Measurements from ENCODE around the gene PDCL2. TPM values are rescaled to one million over a fixed set of nuclear protein-coding genes. Genes with fewer than 3 reads are reported as not detected.

The PDCL2 gene
- total RNA-seq, 1 donor from 2014 or later, result not detected

DNA sequence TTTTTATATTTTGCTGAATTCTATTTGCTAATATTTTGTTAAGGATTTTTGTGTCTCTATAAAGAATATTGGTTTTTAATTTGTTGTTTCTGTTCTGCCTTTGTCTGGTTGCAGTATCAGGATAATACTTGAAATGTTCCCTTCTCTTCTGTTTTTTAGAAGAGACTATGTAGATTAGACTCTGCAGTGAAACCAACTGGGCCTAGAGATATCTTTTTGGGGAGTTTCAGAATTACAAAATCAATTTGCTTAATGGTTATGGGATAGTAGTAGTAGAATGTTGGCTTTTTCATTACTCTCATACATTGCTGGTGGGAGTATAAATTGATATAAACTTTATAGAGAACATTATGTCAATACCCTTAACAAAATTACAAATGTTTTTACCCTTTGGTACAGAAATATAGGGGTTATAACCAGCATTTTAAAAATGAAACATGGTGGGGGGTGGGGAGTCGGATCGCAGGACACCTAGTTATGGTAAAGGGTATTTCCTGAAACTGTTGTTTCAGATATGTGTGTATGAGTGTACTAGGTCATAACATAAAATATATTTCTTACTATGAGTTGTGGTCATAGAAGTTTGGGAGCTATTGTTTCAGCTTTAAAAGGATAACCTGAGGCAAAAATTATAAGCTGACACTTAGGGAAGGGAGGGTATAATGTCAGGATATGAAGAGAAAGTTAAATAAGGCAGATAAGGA lies 74.4 kb downstream of the PDCL2 start:
- Mint-ChIP-seq H3K27me3 (ENCODE audit: unreplicated experiment) (no peaks in the 10 kb centered on the region), H3K36me3 (ENCODE audit: unreplicated experiment) (no peaks in the 10 kb centered on the region), H3K4me3 (ENCODE audit: unreplicated experiment) (no peak overlapping the region), H3K27ac (ENCODE audit: unreplicated experiment) (no peak overlapping the region), H3K9me3 (ENCODE audit: unreplicated experiment) (peaks cover 5% of the 10 kb centered on the region), H3K4me1 (ENCODE audit: unreplicated experiment) (peaks cover 8% of the 10 kb centered on the region)
- TF ChIP-seq, protein P1, sequence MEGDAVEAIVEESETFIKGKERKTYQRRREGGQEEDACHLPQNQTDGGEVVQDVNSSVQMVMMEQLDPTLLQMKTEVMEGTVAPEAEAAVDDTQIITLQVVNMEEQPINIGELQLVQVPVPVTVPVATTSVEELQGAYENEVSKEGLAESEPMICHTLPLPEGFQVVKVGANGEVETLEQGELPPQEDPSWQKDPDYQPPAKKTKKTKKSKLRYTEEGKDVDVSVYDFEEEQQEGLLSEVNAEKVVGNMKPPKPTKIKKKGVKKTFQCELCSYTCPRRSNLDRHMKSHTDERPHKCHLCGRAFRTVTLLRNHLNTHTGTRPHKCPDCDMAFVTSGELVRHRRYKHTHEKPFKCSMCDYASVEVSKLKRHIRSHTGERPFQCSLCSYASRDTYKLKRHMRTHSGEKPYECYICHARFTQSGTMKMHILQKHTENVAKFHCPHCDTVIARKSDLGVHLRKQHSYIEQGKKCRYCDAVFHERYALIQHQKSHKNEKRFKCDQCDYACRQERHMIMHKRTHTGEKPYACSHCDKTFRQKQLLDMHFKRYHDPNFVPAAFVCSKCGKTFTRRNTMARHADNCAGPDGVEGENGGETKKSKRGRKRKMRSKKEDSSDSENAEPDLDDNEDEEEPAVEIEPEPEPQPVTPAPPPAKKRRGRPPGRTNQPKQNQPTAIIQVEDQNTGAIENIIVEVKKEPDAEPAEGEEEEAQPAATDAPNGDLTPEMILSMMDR (IDR thresholded peaks at IDR 0.05), result no peak
- DNase-seq (ENCODE audit: extremely low spot score, unreplicated experiment), result no peak

DNA sequence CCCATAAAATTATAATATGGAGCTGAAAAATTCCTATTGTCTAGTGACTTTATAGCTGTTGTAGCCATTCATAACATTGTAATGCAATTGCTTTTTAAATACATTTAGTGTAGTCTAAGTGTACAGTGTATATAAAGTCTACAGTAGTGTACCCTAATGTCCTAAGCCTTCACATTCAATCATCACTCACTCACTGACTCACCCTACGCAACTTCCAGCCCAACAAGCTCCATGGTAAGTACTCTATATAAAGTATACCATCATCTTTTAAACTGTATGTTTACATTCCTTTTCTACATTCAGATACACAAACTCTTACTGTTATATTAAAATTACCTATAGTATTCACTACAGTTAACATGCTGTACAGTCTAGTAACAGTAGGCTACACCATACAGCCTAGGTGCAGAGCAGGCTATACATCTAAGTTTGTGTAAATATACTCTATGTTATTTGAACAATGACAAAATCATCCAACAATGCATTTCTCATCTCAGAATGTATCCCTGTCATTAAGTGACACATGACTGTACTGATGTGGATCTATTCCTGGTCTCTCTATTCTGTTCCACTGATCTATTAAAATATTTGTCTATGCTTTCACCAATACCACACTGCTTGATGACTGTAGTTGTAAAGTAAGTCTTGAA lies 79.0 kb downstream of the PDCL2 start:
- no peak overlapping the region for H3K4me3 Mint-ChIP-seq (ENCODE audit: unreplicated experiment)

DNA sequence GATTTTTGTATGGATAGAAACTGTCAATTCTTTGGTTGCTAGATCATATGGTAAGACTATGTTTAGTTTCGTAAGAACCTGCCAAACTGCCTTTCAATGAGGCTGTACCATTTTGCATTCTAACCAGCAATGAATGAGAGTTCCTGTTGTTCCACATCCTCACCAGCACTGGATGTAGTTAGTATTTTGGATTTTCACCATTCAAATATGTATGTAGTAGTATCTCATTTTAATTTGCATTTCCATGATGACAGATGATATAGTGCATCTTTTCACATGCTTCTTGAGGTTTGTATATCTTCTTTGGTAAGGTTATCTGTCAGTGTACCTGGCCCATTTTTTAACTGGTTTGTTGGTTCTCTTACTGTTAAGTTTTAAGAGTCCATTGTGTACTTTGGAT lies 80.0 kb downstream of the PDCL2 start:
- Mint-ChIP-seq H3K9me3 (ENCODE audit: unreplicated experiment) (peaks cover 7% of the 10 kb centered on the region), H3K27me3 (ENCODE audit: unreplicated experiment) (no peaks in the 10 kb centered on the region), H3K4me1 (ENCODE audit: unreplicated experiment) (peaks cover 15% of the 10 kb centered on the region), H3K36me3 (ENCODE audit: unreplicated experiment) (peaks cover 7% of the 10 kb centered on the region), H3K27ac (ENCODE audit: unreplicated experiment) (no peak overlapping the region), H3K4me3 (ENCODE audit: unreplicated experiment) (no peak overlapping the region)
- TF ChIP-seq, protein P1 (IDR thresholded peaks at IDR 0.05), result no peak
- no peak for DNase-seq (ENCODE audit: extremely low spot score, unreplicated experiment)

More for the DNA sequence above, 79.0 kb downstream of the PDCL2 start:
- DNase-seq (ENCODE audit: extremely low spot score, unreplicated experiment), result no peak
- TF ChIP-seq, protein P1 (IDR thresholded peaks at IDR 0.05), result no peak
- peaks cover 4% of the 10 kb centered on the region for H3K36me3 Mint-ChIP-seq (ENCODE audit: unreplicated experiment)
- H3K27me3 Mint-ChIP-seq (ENCODE audit: unreplicated experiment), result no peaks in the 10 kb centered on the region
- no peak overlapping the region for H3K27ac Mint-ChIP-seq (ENCODE audit: unreplicated experiment)
- H3K4me1 Mint-ChIP-seq (ENCODE audit: unreplicated experiment), result peaks cover 15% of the 10 kb centered on the region
- peaks cover 10% of the 10 kb centered on the region for H3K9me3 Mint-ChIP-seq (ENCODE audit: unreplicated experiment)

DNA sequence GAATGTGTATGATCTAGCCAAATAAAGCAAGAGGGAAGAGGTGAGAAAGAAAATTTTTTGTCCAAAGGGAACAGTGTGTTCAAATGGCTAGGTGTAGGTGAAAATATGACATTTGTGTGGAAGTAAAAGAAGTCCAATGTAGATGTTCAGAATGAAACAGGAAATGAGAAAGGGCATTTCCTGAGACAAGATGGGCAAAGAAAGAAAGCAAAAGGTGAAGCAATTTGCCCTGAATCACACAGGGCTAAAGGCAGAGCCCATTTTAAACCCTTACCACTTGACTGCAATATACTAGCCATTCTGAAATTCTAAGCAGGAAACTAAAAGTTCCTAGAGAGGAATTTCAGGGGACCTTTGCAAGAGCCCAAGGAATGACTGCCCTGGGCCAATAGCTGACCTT lies 81.4 kb downstream of the PDCL2 start:
- H3K4me1 Mint-ChIP-seq (ENCODE audit: unreplicated experiment), result peaks cover 15% of the 10 kb centered on the region
- H3K4me3 Mint-ChIP-seq (ENCODE audit: unreplicated experiment), result no peak overlapping the region
- H3K36me3 Mint-ChIP-seq (ENCODE audit: unreplicated experiment), result peaks cover 11% of the 10 kb centered on the region
- no peak overlapping the region for H3K27ac Mint-ChIP-seq (ENCODE audit: unreplicated experiment)
- TF ChIP-seq, protein P1 (IDR thresholded peaks at IDR 0.05), result no peak
- H3K9me3 Mint-ChIP-seq (ENCODE audit: unreplicated experiment), result peaks cover 7% of the 10 kb centered on the region
- DNase-seq (ENCODE audit: extremely low spot score, unreplicated experiment), result no peak
- no peaks in the 10 kb centered on the region for H3K27me3 Mint-ChIP-seq (ENCODE audit: unreplicated experiment)

DNA sequence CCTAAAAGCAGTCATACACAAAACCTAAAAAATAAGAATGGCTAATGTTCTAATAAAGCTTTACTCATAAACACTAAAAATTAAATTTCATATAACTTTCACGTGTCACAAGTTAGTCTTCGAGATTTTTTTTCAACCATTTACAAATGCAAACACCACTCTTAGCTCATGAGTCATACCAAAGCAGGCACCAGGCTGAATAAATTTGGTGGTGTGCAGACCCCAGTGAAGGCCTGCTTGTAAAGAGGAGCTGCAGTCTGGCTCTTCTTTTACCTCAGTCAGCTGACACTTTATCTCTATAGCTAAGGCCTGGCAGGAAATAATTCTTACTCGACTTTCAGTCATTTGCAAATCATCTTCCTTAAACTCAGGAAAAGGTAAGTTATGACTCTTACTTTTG lies 82.8 kb downstream of the PDCL2 start:
- Mint-ChIP-seq H3K27me3 (ENCODE audit: unreplicated experiment) (no peaks in the 10 kb centered on the region), H3K4me3 (ENCODE audit: unreplicated experiment) (no peak overlapping the region), H3K27ac (ENCODE audit: unreplicated experiment) (no peak overlapping the region), H3K4me1 (ENCODE audit: unreplicated experiment) (peaks cover 12% of the 10 kb centered on the region), H3K36me3 (ENCODE audit: unreplicated experiment) (peaks cover 11% of the 10 kb centered on the region), H3K9me3 (ENCODE audit: unreplicated experiment) (peaks cover 7% of the 10 kb centered on the region)
- TF ChIP-seq, protein P1 (IDR thresholded peaks at IDR 0.05), result no peak
- no peak for DNase-seq (ENCODE audit: extremely low spot score, unreplicated experiment)

All from osteocyte (in vitro differentiated cells).